Left ventricle myocardium inferior (tissue), 1 donor: ENCODE results near the gene STAT5B. TPM values are rescaled to one million over a fixed set of nuclear protein-coding genes. Genes with fewer than 3 reads are reported as not detected.
"Not testable (repeated sequence)": the region's sequence is repeated elsewhere in the genome, so short reads cannot be mapped to it uniquely, and the experiment has no call there.

Source experiments
- DNase-seq: peaks from one replicate; pipeline ENCODE4 v3.0.0-alpha.2; 2020
- H3K27ac ChIP-seq: fragments of 200-600 bp; replicated peaks from 2 replicates; pipeline ENCODE4 v1.8.0; 2021
- H3K27me3 ChIP-seq: fragments of 200-600 bp; 2 replicates; pipeline ENCODE4 v1.8.0; 2021; ENCODE audit warnings: low read depth
- H3K36me3 ChIP-seq: fragments of 200-600 bp; 2 replicates; pipeline ENCODE4 v1.8.0; 2021
- H3K4me1 ChIP-seq: fragments of 200-600 bp; 2 replicates; pipeline ENCODE4 v1.8.0; 2021
- H3K4me3 ChIP-seq: fragments of 200-600 bp; 2 replicates; pipeline ENCODE4 v1.8.0; 2021; ENCODE audit warnings: mild to moderate bottlenecking, moderate library complexity
- H3K9me3 ChIP-seq: fragments of 200-600 bp; replicated peaks from 2 replicates; pipeline ENCODE4 v1.8.0; 2021
- intact Hi-C: fragments of 100-400 bp; cut with micrococcal nuclease; formaldehyde crosslinking; loops from one replicate; pipeline ENCODE4 v1.11.0; 2022
- total RNA-seq: library from RNA; stranded (reverse); fragmentation: NEBNext Ultra II Directional; extraction: Animal tissue kit (Norgen Biotek cat#: 25700); gene quantifications from one replicate; pipeline ENCODE4 v1.2.1, GENCODE V29; 2021
- TF ChIP-seq, protein P1 (sequence below): fragments of 200-600 bp; IDR thresholded peaks from 2 replicates; pipeline ENCODE4 v1.8.0; 2021; ENCODE audit warnings: antibody characterized with exemption, mild to moderate bottlenecking, borderline replicate concordance
- donor health status: DM: no; HTN: yes; CAD: no; lungs with severe emphysema.

Gene STAT5B
- total RNA-seq, 1 donor from 2014 or later = 30.7 TPM

DNA sequence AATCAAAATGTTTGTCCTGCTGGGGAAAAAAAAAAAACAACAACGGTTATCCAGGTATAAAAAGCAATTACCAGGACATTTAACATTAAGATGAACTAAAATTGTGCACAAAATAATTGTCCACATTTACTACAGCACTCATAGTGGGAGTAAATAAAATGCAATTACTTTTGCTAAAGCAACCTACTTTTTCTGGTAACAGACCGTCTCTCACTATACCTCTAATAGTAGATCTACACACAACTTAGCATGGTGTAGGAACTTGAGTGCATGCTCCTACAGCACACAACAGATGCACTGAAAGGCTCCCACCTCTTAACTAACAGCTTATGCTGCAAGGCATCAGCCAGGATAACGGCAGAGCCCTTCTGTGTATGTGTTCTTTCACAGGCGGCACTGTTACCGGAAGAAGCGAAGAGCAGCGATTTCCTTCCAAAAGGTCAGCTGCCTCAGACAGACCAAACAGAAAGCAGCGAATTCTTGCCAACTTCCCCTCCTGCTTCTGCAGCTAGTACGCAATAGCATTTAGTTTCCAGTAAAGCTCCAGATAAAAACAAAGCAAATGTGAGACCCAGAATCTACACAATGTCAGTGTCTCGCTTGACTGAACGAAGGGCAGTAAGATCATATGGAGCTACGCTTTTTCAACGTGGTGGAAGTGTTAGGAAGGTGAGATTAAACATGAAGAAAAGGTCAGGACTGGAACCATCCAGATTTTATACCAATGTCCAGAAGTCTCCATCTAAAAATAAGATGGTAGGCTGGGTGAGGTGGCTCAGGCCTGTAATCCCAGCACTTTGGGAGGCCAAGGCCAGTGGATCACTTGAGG is 27.6 kb downstream of the STAT5B start:
- no peaks in the 10 kb centered on the region for H3K27me3 ChIP-seq
- H3K9me3 ChIP-seq = no peaks in the 10 kb centered on the region
- peak overlapping the region; percentile 88 for H3K27ac ChIP-seq
- peaks cover 51% of the 10 kb centered on the region for H3K4me1 ChIP-seq
- intact Hi-C loops = no loop called here
- TF ChIP-seq, protein P1, sequence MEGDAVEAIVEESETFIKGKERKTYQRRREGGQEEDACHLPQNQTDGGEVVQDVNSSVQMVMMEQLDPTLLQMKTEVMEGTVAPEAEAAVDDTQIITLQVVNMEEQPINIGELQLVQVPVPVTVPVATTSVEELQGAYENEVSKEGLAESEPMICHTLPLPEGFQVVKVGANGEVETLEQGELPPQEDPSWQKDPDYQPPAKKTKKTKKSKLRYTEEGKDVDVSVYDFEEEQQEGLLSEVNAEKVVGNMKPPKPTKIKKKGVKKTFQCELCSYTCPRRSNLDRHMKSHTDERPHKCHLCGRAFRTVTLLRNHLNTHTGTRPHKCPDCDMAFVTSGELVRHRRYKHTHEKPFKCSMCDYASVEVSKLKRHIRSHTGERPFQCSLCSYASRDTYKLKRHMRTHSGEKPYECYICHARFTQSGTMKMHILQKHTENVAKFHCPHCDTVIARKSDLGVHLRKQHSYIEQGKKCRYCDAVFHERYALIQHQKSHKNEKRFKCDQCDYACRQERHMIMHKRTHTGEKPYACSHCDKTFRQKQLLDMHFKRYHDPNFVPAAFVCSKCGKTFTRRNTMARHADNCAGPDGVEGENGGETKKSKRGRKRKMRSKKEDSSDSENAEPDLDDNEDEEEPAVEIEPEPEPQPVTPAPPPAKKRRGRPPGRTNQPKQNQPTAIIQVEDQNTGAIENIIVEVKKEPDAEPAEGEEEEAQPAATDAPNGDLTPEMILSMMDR = no peak
- DNase-seq = peak; percentile 60
- peak overlapping the region; percentile 56 for H3K4me3 ChIP-seq
- no peaks in the 10 kb centered on the region for H3K36me3 ChIP-seq

DNA sequence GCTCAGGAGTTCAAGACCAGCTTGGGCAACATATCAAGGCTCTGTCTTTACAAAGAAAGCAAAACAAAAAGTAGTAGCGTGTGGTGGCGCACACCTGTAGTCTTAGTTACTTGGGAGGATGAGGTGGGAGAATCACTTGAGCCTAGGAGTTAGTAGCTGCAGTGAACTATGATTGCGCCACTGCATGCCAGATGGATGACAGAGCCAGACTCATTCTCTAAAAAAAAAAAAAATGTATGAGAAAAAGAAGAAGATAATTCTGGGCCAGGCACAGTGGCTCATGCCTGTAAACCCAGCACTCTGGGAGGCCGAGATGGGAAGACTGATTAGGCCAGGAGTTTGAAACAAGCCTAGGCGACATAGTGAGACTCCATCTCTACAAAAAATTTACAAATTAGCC is 28.5 kb downstream of the STAT5B start:
- intact Hi-C loops = no loop called here
- H3K27ac ChIP-seq = peak overlapping the region; percentile 88
- TF ChIP-seq, protein P1 = no peak
- H3K4me1 ChIP-seq = peaks cover 43% of the 10 kb centered on the region
- no peak for DNase-seq
- no peaks in the 10 kb centered on the region for H3K36me3 ChIP-seq
- H3K27me3 ChIP-seq = no peaks in the 10 kb centered on the region
- H3K9me3 ChIP-seq = no peaks in the 10 kb centered on the region
- no peak overlapping the region for H3K4me3 ChIP-seq

DNA sequence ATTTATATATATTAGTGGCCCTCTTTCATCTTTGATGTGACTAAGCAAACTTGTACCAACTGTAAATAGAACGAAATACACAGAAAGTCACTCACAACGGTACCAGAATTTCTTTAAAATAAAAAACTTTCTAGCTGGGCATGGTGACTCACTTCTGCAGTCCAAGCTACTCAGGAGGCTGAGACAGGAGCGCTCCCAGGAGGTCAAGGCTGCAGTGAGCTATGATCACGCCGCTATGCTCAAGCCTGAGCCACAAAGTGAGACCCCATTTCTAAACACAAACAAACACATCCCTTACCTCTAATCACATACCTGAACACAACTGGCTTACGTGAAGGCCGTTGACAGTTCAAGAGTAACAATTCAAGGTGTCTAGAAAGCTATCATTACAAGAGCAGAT is 29.7 kb downstream of the STAT5B start:
- TF ChIP-seq, protein P1 = no peak
- no peak overlapping the region for H3K4me3 ChIP-seq
- peaks cover 41% of the 10 kb centered on the region for H3K4me1 ChIP-seq
- H3K9me3 ChIP-seq = no peaks in the 10 kb centered on the region
- H3K27ac ChIP-seq = peak overlapping the region; percentile 88
- no peaks in the 10 kb centered on the region for H3K27me3 ChIP-seq
- DNase-seq = no peak
- intact Hi-C loops = no loop called here
- no peaks in the 10 kb centered on the region for H3K36me3 ChIP-seq

- H3K9me3 ChIP-seq, H3K27me3 ChIP-seq, H3K36me3 ChIP-seq, H3K4me3 ChIP-seq, intact Hi-C loops, H3K27ac ChIP-seq, DNase-seq: not testable (repeated sequence)
- H3K4me1 ChIP-seq = peaks cover 41% of the 10 kb centered on the region
Observed at GRCh38 chr17:42245183-42245582, 31.0 kb downstream of the STAT5B start.

- H3K4me3 ChIP-seq, H3K27ac ChIP-seq, intact Hi-C loops, H3K9me3 ChIP-seq, H3K36me3 ChIP-seq, DNase-seq, H3K27me3 ChIP-seq: not testable (repeated sequence)
- peaks cover 31% of the 10 kb centered on the region for H3K4me1 ChIP-seq
Observed at GRCh38 chr17:42244116-42244515, 32.1 kb downstream of the STAT5B start.

GRCh38 chr17:42243493-42243982 is 32.7 kb downstream of the STAT5B start:
- Histone ChIP-seq H3K27ac (no peak overlapping the region), H3K9me3 (no peaks in the 10 kb centered on the region), H3K36me3 (no peaks in the 10 kb centered on the region), H3K4me1 (peaks cover 27% of the 10 kb centered on the region), H3K27me3 (no peaks in the 10 kb centered on the region), H3K4me3 (no peak overlapping the region)
- no peak for DNase-seq
- intact Hi-C loops = no loop called here
- TF ChIP-seq, protein P1 = no peak
